Naive thymus-derived CD8-positive, alpha-beta T cell (primary cell): ENCODE data around the gene CREB3L1. TPM values are rescaled to one million over a fixed set of nuclear protein-coding genes. Genes with fewer than 3 reads are reported as not detected.

Experiments
- ATAC-seq, 2 donors: fragments of 150-1000 bp; cut with Tn5 transposase in 1 of 2; sonication (Bioruptor Pico), chemical (Tn5 transposase) in 1 of 2; 1 replicate in 1 of 2; 2 replicates in 1 of 2; pipeline ENCODE4 v1.10.0; 2021; ENCODE audit warnings: mild to moderate bottlenecking in 2 of 2, moderate library complexity in 2 of 2
- POLR2A ChIA-PET: fragments of 350-600 bp; sonication (Branson Sonifier 250); formaldehyde crosslinking; loops from one replicate; lab custom pipeline; 2021; ENCODE audit warnings: antibody characterized with exemption; lab: Charles Lee
- DNase-seq, 10 donors: peaks; one replicate each; pipeline versions ENCODE4 v3.0.0 to v3.0.0-alpha.2; 2020 to 2022
- H3K27ac Mint-ChIP-seq, 10 donors: one replicate each; pipeline ENCODE4 v1.8.0; 2020 to 2022; ENCODE audit warnings: mild to moderate bottlenecking in 10 of 10, mixed read lengths in 10 of 10, moderate library complexity in 4 of 10, inconsistent platforms in 1 of 10
- H3K27me3 Mint-ChIP-seq, 5 donors: one replicate each; pipeline ENCODE4 v1.8.0; 2021 to 2022; ENCODE audit warnings: mixed read lengths in 5 of 5
- H3K36me3 Mint-ChIP-seq, 3 donors: one replicate each; pipeline ENCODE4 v1.8.0; 2020 to 2022; ENCODE audit warnings: mixed read lengths in 3 of 3, mild to moderate bottlenecking in 2 of 3, inconsistent platforms in 1 of 3
- H3K4me1 Mint-ChIP-seq, 4 donors: one replicate each; pipeline ENCODE4 v1.8.0; 2021 to 2022; ENCODE audit warnings: mixed read lengths in 4 of 4
- H3K4me3 Mint-ChIP-seq, 10 donors: one replicate each; pipeline ENCODE4 v1.8.0; 2020 to 2022; ENCODE audit warnings: mild to moderate bottlenecking in 10 of 10, mixed read lengths in 10 of 10, moderate library complexity in 6 of 10, inconsistent platforms in 1 of 10
- H3K9me3 Mint-ChIP-seq, 9 donors: one replicate each; pipeline ENCODE4 v1.8.0; 2020 to 2022; ENCODE audit warnings: mixed read lengths in 9 of 9, mild to moderate bottlenecking in 3 of 9, inconsistent platforms in 1 of 9, moderate library complexity in 1 of 9
- polyA plus RNA-seq, 3 donors: library from polyadenylated mRNA; unstranded; fragments of 300-500 nt; fragmentation: Illumina TruSeq; gene quantifications; one replicate each; pipeline ENCODE4 v1.2.3, GENCODE V29; 2021
- total RNA-seq, 8 experiments: library from RNA in 2 of 8; stranded (reverse) in 2 of 8; gene quantifications; one replicate each; pipeline ENCODE4 v1.2.3 and lab custom pipeline; 2021 to 2026

The CREB3L1 gene
- total and polyA plus RNA-seq, 5 experiments from 2014 or later, result not detected

- no peaks in the 10 kb centered on the region for H3K9me3 Mint-ChIP-seq
- no peak for ATAC-seq
- H3K4me3 Mint-ChIP-seq, result peak overlapping the region in 2 of 10 donors; percentile 44 to 72
- no peaks in the 10 kb centered on the region for H3K27me3 Mint-ChIP-seq
- peak in 1 of 10 donors; percentile 63 for DNase-seq
- peak overlapping the region in 4 of 10 donors; percentile 29 to 86 (median 64) for H3K27ac Mint-ChIP-seq
- POLR2A ChIA-PET, result interaction anchor here (0.6 to 13.5 kb wide), 3 partner anchors 18 to 159 kb away, joined by 3 to 287 read pairs (median 3); partner anchors contain the start of gene DGKZ
- H3K36me3 Mint-ChIP-seq, result peaks cover 0 to 53% (median 2%) of the 10 kb centered on the region in 3 donors
- peaks cover 18 to 69% (median 51%) of the 10 kb centered on the region in 4 donors for H3K4me1 Mint-ChIP-seq
Measured at GRCh38 chr11:46366661-46367161, 89.2 kb downstream of the CREB3L1 start.

GRCh38 chr11:46367244-46367915 lies 89.9 kb downstream of the CREB3L1 start:
- peak overlapping the region in 4 of 10 donors; percentile 27 to 72 (median 56) for H3K4me3 Mint-ChIP-seq
- DNase-seq, result peak; percentile 59 to 86 (median 82)
- H3K36me3 Mint-ChIP-seq, result peaks cover 0 to 57% (median 2%) of the 10 kb centered on the region in 3 donors
- POLR2A ChIA-PET, result interaction anchor here (13.5 kb wide), 1 partner anchor 19 kb away, joined by 287 read pairs; the partner anchor contains the start of gene DGKZ
- ATAC-seq, result peak; percentile 93 to 94
- H3K27me3 Mint-ChIP-seq, result no peaks in the 10 kb centered on the region
- peak overlapping the region in 7 of 10 donors; percentile 36 to 86 (median 53) for H3K27ac Mint-ChIP-seq
- H3K4me1 Mint-ChIP-seq, result peaks cover 16 to 62% (median 45%) of the 10 kb centered on the region in 4 donors
- H3K9me3 Mint-ChIP-seq, result no peaks in the 10 kb centered on the region

DNA sequence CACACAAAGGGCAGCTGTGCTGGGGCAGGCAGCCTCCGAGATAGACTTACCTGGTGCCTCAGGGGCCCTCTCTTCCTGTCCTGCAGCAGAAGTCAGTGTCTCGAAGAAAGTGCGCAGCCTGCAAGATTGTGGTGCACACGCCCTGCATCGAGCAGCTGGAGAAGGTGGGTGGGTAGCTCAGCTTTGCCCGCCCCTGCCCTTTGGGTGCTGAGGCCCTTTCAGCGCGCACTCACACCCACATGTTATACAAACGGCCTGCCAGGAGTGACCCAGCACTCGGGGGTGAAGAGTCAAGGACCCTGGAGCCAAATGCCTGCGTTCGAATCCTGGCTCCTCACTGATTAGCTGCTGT lies 90.4 kb downstream of the CREB3L1 start:
- H3K27me3 Mint-ChIP-seq, result no peaks in the 10 kb centered on the region
- DNase-seq, result no peak
- no peaks in the 10 kb centered on the region for H3K9me3 Mint-ChIP-seq
- peaks cover 15 to 57% (median 40%) of the 10 kb centered on the region in 4 donors for H3K4me1 Mint-ChIP-seq
- peaks cover 0 to 59% (median 2%) of the 10 kb centered on the region in 3 donors for H3K36me3 Mint-ChIP-seq
- H3K27ac Mint-ChIP-seq, result peak overlapping the region in 3 of 10 donors; percentile 36 to 48 (median 48)
- peak in 1 of 2 donors; percentile 16 for ATAC-seq
- POLR2A ChIA-PET, result interaction anchor here (2.0 to 13.5 kb wide), 2 partner anchors 13 to 19 kb away, joined by 9 to 287 read pairs; partner anchors contain the start of genes DGKZ and MDK
- H3K4me3 Mint-ChIP-seq, result no peak overlapping the region

DNA sequence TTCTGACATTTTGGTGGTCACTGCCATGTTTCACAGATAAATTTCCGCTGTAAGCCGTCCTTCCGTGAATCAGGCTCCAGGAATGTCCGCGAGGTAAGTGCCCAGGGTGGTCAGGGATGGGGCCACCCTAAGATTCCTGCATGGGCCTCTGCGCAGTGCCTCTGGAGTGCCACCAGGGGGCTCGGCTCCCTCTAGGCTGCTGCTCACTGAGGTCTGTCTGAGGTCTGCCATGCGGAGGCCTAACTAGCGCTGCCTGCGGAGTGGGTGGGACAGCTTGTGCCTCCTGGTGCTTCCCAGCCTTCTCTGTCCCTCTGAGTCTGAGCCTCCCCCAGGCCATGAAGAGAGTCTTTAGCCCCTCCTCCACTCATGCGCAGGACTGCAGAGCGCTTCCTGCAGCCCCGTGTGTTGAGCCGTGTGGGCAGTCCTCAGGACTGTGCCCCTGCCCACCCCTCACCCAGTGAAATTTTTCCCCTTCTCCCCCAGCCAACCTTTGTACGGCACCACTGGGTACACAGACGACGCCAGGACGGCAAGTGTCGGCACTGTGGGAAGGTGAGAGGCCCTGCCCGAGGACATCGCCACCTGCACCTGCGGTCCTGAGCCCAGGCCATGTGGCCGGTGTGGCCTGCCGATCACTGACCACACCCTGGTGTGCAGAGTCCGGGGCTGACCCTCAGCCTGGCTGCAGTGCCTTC lies 92.1 kb downstream of the CREB3L1 start:
- Mint-ChIP-seq H3K27ac (peak overlapping the region in 6 of 10 donors; percentile 21 to 82 (median 60)), H3K36me3 (peaks cover 0 to 67% (median 2%) of the 10 kb centered on the region in 3 donors), H3K4me1 (peaks cover 11 to 43% (median 26%) of the 10 kb centered on the region in 4 donors), H3K27me3 (no peaks in the 10 kb centered on the region), H3K9me3 (no peaks in the 10 kb centered on the region), H3K4me3 (no peak overlapping the region)
- ATAC-seq (peak; percentile 62 to 71), DNase-seq (peak in 8 of 10 donors; percentile 41 to 69 (median 53))
- POLR2A ChIA-PET, result interaction anchor here (0.6 to 13.5 kb wide), 3 partner anchors 11 to 1193 kb away, joined by 5 to 287 read pairs (median 9); partner anchors contain the start of genes DGKZ and MDK

DNA sequence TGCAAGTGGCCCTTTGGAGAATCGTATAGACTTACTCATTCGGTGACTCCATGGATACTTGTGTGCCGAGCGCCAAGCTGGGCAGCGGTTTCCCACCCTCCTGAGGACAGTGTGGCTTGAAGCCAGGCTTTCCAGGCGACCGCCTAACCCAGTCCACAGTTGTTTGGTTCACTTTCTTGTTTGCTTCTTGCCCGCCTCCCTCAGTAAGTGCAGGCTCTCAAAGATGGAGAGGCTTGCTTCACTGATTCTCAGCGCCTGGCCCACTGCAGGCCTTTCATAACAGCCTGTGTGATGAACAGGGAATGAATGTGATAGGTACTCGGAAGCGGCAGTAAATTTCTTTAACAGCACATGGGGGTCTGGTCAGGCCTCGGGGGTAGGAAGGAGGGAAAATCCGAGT lies 92.8 kb downstream of the CREB3L1 start:
- Mint-ChIP-seq H3K27ac (peak overlapping the region in 2 of 10 donors; percentile 76 to 78), H3K4me3 (no peak overlapping the region), H3K4me1 (peaks cover 5 to 37% (median 20%) of the 10 kb centered on the region in 4 donors), H3K9me3 (no peaks in the 10 kb centered on the region), H3K27me3 (no peaks in the 10 kb centered on the region), H3K36me3 (peaks cover 0 to 67% (median 2%) of the 10 kb centered on the region in 3 donors)
- POLR2A ChIA-PET, result interaction anchor here (13.5 kb wide), 1 partner anchor 21 kb away, joined by 287 read pairs; the partner anchor contains the start of gene DGKZ
- ATAC-seq, result no peak
- no peak for DNase-seq

Other genes starting within 250 kb of the CREB3L1 start
- 10 to 100 TPM; 55.7 to 60.7 TPM for gene PHF21A, start 156.2 kb upstream of the CREB3L1 start, total RNA-seq
- gene PHF21A, start 156.2 kb upstream of the CREB3L1 start, polyA plus RNA-seq, result 1 to 10 TPM; 4.9 to 9.2 (median 6.6) TPM
- 100 to 1,000 TPM; 234 to 243 TPM for gene DGKZ, start 69.8 kb downstream of the CREB3L1 start, total RNA-seq
- 10 to 100 TPM; 47.1 to 71.0 (median 52.5) TPM for gene DGKZ, start 69.8 kb downstream of the CREB3L1 start, polyA plus RNA-seq
- gene MDK, start 104.0 kb downstream of the CREB3L1 start, total RNA-seq, result 1 to 10 TPM; 7.2 to 8.0 TPM
- under 1 TPM in 1 of 3 donors, not detected in 2; 0.52 TPM for gene MDK, start 104.0 kb downstream of the CREB3L1 start, polyA plus RNA-seq
- gene CHRM4, start 114.1 kb downstream of the CREB3L1 start, total RNA-seq, result under 1 TPM; 0.25 to 0.73 TPM
- under 1 TPM in 2 of 3 donors, not detected in 1; 0.16 to 0.18 TPM for gene CHRM4, start 114.1 kb downstream of the CREB3L1 start, polyA plus RNA-seq